GM21447 (cell line): ENCODE results near the gene TMCO4.

Experiments used
- ATAC-seq: cut with Tn5 transposase; IDR thresholded peaks from one replicate; pipeline ENCODE4 v1.9.1; 2021; ENCODE audit not compliant: unreplicated experiment

The TMCO4 gene

GRCh38 chr1:19723874-19724273 is 75.8 kb downstream of the TMCO4 start:
- ATAC-seq = no peak

DNA sequence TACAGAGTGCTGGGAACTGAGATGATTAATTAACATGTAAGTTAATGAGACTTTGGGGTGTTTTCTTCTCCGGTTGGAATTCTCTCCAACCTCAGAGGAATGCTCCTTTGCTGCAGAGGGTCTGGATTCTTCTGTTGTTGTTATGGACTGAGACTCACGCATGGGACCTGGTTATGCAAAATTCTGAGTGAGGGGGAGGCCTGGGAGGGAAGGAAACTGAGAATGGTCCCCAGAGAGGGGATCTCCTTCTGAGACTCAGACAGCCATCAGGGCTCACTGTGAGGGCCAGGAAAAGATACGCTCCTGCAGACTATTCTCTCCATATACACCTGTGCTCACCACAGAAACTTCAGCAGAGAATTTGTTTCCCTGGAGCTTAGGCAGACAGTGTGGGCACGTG is 78.7 kb downstream of the TMCO4 start:
- no peak for ATAC-seq

DNA sequence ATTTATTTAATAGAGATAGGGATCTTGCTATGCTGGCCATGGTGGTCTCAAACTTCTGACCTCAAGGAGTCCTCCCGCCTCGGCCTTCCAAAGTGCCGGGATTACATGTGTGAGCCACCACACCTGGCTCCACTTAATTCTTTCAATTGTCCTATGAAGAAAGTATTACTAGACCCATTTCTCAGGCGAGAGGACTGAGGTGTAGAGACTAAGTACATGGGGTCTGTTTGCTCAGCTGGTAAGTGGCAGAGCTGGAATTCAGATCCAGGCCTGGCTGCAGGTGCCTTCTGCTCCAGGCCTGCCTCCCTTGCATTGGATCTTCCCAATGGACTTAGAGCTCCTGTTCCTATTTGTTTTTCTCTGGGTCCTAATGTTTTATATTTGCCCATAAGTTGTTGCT is 79.5 kb downstream of the TMCO4 start:
- no peak for ATAC-seq

DNA sequence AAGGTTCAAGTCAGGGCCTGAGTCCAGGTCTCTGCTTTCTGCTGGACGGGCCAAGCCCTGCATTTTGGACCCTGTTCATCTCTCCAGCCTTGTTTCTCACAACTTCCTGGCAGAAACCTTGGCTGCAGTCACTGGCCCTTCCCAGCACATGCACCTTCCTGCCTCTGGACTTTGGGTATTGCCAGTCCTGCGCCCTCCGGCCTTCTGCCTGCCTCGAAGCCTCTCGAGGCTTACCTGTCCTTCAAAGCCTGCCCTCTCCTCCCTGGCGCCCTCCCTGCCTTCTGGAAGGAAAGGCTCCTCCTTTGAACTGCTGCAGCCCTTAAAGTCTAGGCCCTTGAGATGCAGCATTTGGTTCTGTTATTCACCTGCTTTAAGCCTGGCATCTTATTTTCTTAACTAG is 82.2 kb downstream of the TMCO4 start:
- no peak for ATAC-seq

- no peak for ATAC-seq
These were observed 84.1 kb downstream of the TMCO4 start for GRCh38 chr1:19715334-19716203.

DNA sequence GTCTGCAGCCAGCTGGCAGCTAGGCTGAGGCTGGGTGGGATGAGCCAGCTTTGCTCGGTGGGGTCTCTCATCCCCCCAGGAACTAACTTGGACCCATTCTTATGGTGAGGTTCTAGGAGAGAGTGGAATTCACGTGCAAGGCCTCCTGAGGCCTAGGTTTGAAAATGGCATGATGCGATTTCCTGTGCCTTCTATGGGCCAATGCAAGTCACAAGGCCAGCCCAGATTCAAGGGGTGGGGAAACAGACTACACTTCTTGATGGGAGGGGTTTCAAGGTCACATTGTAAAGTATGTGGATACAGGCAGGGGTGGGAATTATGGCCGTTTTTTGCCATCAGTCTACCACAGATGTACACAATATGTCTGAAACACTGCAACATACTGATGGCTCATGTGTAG is 86.8 kb downstream of the TMCO4 start:
- no peak for ATAC-seq

- no peak for ATAC-seq
These were observed 88.7 kb downstream of the TMCO4 start for GRCh38 chr1:19710825-19711611.

GRCh38 chr1:19709260-19709793 is 90.4 kb downstream of the TMCO4 start:
- no peak for ATAC-seq

DNA sequence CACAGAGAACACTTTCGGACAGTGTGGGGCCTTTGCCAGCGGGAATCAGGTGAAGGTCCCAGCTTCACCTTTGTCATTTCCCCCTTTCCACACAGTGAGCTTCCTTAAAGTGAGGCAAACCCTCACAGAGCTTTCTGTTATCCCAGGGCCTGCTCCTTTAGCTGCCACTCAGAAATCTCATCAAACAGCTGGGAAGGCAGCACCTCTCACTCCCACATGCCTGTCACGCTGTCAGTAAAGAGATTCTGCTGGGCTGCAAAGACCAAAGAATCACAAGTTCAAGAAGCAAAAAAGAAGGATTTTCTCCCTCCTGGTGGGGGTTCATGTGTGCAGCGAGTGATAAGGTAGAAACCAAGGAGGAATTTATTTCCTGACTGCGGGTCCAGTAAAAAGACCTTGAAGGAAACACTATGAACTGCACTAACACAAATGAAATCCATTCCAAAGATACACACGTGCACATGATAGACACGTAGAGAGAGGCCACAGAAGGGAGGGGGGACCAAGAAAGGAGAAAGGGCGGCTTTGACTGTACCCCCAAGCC is 91.1 kb downstream of the TMCO4 start:
- ATAC-seq = no peak

- ATAC-seq = no peak
These were observed 93.6 kb downstream of the TMCO4 start for GRCh38 chr1:19706136-19706535.

DNA sequence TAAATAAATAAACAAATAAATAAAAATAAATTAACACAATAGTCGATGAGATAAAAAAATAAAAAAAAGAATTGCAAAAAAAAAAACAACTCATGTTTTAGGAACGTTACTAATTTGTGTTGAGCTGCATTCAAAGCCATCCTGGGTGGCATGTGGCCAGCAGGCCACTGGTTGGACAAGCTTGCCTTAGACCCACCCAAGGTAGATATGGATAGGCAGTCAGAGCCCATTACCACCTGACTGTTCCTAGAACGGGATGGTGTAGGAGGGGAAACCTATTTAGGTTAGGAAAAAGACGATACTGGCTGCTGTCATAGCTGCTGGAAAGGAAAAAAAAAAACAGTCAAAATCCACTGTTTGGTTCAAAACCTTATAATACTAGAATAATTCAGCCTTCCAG is 94.3 kb downstream of the TMCO4 start:
- no peak for ATAC-seq

- ATAC-seq = no peak
These were observed 95.2 kb downstream of the TMCO4 start for GRCh38 chr1:19704247-19705113.

- ATAC-seq = no peak
These were observed 96.4 kb downstream of the TMCO4 start for GRCh38 chr1:19703280-19703679.

DNA sequence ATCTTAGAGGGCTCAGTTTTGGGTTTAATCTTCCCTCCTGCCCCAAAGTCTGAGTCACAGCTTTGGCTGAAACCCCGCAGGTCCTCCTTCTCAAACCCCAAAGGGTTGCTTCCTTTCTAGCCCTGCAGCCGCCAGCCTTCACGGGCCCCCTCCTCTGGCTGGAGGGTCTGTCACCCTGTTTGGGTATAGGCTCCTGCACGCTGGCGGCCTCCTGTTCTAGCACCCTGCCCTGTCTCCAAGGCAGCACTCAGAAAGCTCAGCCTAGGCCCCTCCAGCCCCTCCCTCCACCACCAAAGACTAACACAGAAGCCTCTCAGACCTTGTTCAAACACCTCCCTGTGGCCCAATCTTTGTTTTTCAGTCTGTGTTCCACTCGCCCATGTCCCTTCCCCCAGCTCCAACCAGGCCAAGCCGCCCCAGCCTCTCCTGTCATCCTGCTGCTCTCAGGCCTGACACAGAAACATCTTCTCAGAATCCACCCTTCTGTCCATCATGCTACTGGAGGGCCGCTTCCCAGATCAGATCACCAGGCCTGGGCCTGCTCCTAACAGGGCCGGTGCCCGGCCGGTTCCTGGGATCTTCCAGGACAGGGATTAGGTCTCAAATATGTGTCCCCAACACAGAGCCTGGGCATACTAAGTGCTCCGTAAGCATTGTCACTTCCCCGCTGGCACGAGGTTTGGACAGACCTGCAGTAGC is 99.5 kb downstream of the TMCO4 start:
- no peak for ATAC-seq

DNA sequence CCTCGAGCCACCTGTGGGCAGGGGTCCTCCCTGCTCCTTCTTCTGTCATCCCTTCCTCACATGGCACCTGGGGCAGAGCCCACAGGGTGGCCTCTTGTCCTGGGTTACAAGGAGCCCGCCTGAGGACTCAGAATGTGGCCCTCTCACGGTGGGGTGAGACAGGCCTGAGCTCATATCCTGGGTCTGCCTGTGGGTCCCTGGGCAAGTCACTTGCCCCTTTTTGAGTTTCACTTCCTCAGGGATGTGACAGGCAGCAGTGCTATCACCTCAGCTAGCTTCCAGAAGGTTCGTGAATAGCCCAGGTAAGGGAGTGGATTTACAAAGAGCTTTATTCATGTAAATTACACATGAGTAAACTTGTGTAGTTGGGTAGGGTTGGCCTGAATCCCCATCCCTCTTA is 101.5 kb downstream of the TMCO4 start:
- ATAC-seq = no peak

GRCh38 chr1:19696820-19697219 is 102.9 kb downstream of the TMCO4 start:
- no peak for ATAC-seq

DNA sequence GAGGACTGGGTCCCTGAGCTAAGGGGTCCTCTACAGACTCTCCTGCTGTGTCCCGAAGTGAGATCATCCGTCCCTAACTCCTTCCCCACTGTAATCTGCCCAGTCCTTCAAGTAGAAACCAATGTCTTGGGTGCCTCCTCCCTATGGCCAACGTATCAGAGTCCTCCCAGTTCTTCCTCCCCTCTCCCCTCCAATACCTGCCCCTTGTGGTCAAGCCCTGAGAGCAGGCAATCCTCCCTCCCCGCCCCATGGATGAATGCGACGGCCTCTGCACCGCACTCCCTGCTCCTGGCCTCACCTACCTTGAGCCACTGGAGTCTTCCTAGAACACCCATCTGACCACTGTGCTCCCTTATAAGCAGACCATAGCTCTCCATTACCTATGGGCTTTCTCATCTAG is 103.9 kb downstream of the TMCO4 start:
- no peak for ATAC-seq

DNA sequence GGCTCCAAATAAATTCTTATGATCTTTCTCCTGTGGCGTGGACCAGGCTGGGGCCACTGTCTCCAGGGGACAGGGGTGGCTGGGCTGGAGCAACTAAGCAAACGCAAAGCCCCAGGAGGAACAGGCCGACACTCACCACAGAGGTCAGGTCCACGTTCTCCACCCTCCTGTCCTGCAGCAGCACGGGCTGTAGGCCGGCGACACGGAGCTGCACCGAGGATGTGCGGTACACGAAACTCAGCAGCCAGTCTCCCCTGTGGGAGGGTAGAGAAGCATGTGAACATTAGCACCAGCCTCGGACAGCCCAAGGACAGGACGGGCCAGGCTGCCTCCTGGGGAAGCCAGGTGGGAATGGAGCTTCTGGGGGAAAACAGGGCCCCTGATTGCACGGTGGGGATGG is 105.4 kb downstream of the TMCO4 start:
- ATAC-seq = no peak

DNA sequence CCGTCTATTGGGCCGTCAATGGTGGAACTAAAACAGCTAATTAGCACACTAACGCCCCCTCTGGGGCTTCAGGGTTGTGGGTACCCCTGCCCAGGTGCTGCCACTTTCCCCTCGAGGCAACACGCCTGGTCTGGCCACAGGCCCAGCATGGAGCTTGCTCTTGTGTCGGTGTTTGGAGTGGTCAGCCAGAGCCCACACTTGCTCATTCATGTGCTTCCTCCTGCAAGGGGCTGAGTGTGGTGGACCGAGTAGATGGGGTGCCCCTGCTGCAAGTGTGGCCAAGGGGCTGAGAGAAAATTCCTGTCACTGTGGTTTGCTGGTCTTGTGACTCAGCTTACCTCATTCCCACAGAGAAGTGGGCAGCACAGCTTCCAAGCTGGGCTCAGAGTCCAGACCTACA is 109.4 kb downstream of the TMCO4 start:
- no peak for ATAC-seq

- ATAC-seq = no peak
These were observed 109.9 kb downstream of the TMCO4 start for GRCh38 chr1:19689856-19690255.
